HG02588 (cell line): ENCODE measurements around the gene TM2D3.

Experiments used
- ATAC-seq: cut with Tn5 transposase; IDR thresholded peaks from one replicate; pipeline ENCODE4 v1.9.1; 2021; ENCODE audit warnings: mild to moderate bottlenecking, moderate library complexity; ENCODE audit not compliant: unreplicated experiment

The TM2D3 gene

GRCh38 chr15:101625980-101626379, 26.2 kb downstream of the TM2D3 start:
- no peak for ATAC-seq

DNA sequence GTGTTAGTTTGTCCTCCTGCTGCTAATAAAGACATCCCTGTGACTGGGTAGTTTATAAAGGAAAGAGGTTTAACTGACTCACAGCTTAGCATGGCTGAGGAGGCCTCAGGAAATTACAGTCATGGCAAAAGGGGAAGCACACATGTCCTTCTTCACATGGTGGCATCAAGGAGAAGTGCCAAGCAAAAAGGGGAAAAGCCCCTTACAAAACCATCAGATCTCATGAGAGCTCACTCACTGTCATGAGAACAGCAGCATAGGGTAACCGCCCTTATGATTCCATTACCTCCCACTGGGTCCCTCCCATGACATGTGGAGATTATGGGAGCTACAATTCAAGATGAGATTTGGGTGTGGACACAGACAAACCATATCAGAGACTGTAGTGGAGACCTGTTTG, 27.0 kb downstream of the TM2D3 start:
- ATAC-seq: no peak

- no peak for ATAC-seq
These were observed 28.5 kb downstream of the TM2D3 start for GRCh38 chr15:101623367-101624304.

DNA sequence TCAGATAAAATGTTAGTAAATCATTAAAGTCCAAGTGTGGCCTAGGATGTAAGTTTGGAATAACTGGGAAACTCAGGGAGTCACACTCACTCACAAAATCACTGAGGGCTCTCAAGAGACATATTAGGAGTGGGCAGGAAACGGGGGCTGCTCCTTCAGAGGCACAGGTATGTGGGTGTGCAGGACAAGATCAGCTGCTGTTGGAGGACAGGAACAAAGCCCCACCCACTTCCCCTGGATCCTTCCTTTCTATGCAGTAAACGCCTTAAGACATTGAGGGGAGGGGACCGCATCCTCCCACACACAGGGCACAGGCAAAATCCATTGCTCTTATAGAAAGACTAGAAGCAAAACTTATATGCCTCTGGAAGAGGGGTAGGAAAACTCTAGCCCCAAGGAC, 30.2 kb downstream of the TM2D3 start:
- no peak for ATAC-seq

DNA sequence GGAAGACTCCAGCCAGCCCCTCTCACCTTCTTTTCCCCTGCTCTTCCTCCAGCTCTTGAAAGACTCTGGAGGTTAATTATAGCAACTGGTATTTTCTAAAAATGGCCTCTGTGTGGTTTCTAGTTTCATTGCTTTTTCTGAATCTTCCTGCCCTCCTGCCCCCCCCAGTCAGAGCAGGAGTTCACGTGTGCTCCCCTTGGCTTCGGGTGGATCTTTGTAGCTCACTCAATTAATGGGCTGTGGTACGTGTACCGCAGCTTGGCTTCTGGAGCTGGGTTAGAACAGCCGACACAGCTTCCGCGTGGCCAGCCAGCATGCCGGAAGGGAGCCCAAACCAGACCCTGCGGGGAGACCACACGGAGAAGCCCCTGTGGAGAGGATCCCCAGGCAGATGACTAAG, 31.5 kb downstream of the TM2D3 start:
- no peak for ATAC-seq

- ATAC-seq: no peak
These were observed 32.6 kb downstream of the TM2D3 start for GRCh38 chr15:101619615-101619865.

- no peak for ATAC-seq
These were observed 33.1 kb downstream of the TM2D3 start for GRCh38 chr15:101618851-101619614.

- ATAC-seq: no peak
These were observed 34.1 kb downstream of the TM2D3 start for GRCh38 chr15:101618076-101618475.

- ATAC-seq: no peak
These were observed 34.7 kb downstream of the TM2D3 start for GRCh38 chr15:101617390-101617965.

GRCh38 chr15:101615986-101616848, 36.0 kb downstream of the TM2D3 start:
- ATAC-seq: no peak

DNA sequence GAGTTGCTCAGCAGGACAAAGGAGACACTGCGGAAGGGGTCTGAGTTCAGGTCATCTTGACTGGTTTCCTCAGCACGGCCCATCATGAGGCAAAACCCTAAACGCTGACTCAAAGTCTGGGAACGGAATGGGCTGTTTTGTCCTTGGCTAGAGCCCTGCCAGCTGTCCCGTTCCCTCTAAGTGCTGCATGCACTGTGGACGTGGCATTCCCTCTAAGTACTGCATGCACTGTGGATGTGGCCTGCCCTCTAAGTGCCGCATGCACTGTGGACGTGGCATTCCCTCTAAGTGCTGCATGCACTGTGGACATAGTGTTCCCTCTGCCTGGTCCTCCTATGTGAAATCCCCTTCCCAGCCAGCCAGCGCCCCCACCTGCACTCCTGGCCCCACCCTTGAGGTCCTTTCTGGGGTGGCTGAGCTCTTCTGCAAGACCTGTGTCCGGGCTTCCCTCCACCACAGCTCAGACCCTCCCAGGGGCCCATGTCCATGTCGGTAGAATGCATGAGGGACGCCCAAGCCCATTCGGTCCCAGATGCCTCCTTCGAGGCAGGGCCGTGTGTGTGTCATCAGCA, 36.7 kb downstream of the TM2D3 start:
- no peak for ATAC-seq

- no peak for ATAC-seq
These were observed 37.4 kb downstream of the TM2D3 start for GRCh38 chr15:101614761-101615160.

DNA sequence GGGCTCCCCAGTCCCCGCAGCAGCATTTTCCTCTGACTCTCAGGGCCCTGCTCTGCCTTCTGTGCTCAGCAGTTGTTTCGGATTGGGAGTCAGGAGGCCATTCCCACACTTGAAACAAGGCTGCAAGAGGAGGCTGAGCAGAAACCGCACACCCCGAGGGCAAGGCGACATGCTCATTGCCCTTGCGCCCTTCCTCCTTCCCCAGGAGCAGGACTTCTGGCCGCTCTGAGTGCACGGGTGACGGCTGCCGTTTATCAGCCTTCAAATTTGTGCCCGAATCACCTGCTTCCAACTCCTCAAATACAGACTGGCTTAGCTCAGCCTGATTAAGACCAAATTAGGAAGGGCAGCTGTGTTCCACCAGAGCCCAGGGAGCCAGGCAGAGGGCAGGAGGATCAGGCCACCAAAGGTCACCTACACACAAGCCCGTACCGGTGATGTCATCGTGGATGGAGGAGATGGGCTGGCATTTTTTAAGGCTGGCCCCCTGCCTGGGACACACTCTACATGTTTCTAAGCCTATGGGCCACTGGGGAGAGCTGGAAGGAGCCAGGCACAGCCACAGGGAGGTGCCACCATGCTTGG, 38.1 kb downstream of the TM2D3 start:
- no peak for ATAC-seq

DNA sequence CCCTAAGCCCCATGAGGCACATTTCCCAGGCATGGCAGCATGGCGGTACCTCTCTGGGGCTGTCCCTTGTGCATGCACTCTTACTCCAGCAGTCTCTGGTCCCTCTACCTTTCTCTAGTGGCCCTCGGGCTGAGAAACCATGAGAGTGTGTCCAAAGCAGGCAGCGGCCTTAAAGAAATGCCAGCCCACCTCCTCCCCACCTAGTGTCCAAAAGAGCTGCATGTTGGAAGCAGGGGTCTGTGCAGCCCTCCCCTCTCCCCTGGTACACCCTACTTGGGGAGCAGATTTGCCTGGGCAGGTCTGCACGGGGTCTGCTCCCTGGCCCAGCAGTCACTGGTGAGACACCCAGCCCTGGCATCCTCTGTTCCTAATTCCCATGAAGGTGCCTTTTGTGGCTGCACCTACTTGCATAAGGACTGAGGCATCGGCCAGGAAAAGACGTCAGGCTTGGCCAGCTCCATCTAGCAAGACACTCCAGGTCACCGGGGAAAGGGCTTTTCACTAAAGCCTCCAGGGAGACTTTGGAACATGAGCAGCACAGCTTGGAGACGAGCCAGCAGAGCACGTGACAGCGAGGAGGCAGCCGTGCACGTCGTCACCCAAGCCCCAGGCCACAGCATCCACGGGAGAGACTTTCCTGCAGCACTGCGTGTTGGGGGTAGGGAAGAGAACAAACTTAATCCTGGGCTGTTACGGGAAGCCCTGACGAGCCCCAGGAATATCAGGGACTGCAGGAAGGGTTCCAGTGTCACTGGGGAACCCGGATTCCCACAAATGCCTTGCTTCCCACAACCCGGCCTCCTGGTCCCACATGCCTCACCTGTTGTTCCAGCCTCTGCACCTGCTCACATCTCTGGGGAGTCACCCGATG, 38.8 kb downstream of the TM2D3 start:
- no peak for ATAC-seq

GRCh38 chr15:101612676-101613075, 39.5 kb downstream of the TM2D3 start:
- no peak for ATAC-seq

DNA sequence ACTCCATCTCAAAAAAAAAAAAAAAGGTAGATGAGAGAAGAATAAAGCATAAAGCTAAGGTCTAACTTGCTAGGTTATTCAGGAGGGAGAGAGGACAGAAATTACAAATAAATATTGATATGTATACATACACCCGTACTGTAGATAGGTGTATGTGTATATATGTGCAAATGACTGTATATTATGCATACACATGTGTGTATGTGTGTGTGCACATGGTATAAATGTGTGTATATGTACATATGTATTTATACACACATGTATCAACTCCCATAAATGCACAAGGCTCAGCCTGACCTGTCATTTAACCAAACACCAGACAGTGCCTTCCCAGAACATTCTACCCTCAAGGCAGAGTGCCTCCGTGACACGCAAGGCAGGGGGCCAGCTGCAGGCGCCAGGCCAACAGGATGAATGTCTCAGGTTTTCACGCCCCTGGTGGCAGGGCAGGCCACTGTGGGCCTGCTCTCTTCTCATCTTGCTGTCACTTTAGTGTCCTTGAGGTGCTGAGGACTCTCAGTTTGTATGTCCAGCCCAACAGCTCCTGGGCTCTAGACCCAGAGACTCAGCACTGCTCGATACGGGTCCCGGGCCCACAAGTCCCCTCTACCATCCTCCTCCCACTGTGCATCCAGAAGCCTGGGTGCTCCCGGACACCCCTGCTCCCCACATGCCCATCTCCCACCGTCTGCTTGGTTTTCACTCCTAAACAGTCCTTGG, 40.4 kb downstream of the TM2D3 start:
- no peak for ATAC-seq

DNA sequence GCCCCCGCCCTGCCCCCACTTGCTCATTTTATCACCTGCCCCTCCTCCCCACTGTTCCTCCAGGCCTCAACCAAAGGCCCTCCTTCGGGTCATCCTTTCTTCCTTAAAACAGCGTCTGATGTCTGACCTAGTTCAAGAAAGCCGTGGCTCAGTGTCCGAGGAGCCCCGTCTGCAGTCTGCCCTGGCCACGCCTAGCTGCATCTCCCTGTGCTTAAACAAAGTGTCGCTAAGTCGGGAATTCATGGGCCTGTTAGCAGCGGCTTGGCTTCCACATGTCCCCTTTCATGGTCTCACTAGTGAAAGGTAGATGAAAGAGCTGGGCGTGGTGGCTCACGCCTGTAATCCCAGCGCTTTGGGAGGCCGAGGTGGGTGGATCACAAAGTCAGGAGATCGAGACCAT, 41.2 kb downstream of the TM2D3 start:
- no peak for ATAC-seq

GRCh38 chr15:101610611-101611000, 41.6 kb downstream of the TM2D3 start:
- ATAC-seq: no peak
